HEK293 (cell line): ENCODE measurements around the gene MLN.

Experiments used
- BCL11B ChIP-seq: fragments of 450-650 bp; formaldehyde crosslinking; IDR thresholded peaks from 2 replicates; pipeline ENCODE4 v1.5.1; 2016; ENCODE audit warnings: low read depth, missing biosample characterization, missing genetic modification characterization
- CTCF ChIP-seq: fragments of 450-650 bp; formaldehyde crosslinking; IDR thresholded peaks from 2 replicates; pipeline ENCODE4 v1.5.1; 2016; ENCODE audit warnings: missing biosample characterization, missing genetic modification characterization
- EGR2 ChIP-seq: fragments of 450-650 bp; formaldehyde crosslinking; IDR thresholded peaks from 2 replicates; pipeline ENCODE4 v1.5.1; 2016; ENCODE audit warnings: low read depth, missing biosample characterization, missing genetic modification characterization
- GFI1B ChIP-seq: fragments of 450-650 bp; formaldehyde crosslinking; IDR thresholded peaks from 2 replicates; pipeline ENCODE4 v1.5.1; 2016; ENCODE audit warnings: missing biosample characterization, missing genetic modification characterization
- GLIS2 ChIP-seq: fragments of 450-650 bp; formaldehyde crosslinking; IDR thresholded peaks from 2 replicates; pipeline ENCODE4 v1.5.1; 2016; ENCODE audit warnings: missing biosample characterization, missing genetic modification characterization
- HOXD13 ChIP-seq: sonication (generic); formaldehyde crosslinking; IDR thresholded peaks from 2 replicates; pipeline ENCODE4 v1.8.0; 2022; ENCODE audit warnings: missing genetic modification reagents, borderline replicate concordance
- PBX3 ChIP-seq: sonication (generic); formaldehyde crosslinking; IDR thresholded peaks from 2 replicates; pipeline ENCODE4 v1.8.1; 2022; ENCODE audit warnings: mild to moderate bottlenecking, moderate library complexity, missing genetic modification reagents
- ZBTB10 ChIP-seq: fragments of 450-650 bp; formaldehyde crosslinking; IDR thresholded peaks from 2 replicates; pipeline ENCODE4 v1.5.1; 2016; ENCODE audit warnings: missing biosample characterization, missing genetic modification characterization
- ZBTB17 ChIP-seq: fragments of 450-650 bp; formaldehyde crosslinking; IDR thresholded peaks from 2 replicates; pipeline ENCODE4 v1.5.1; 2016; ENCODE audit warnings: missing biosample characterization, missing genetic modification characterization
- ZBTB20 ChIP-seq: fragments of 450-650 bp; formaldehyde crosslinking; IDR thresholded peaks from 2 replicates; pipeline ENCODE4 v1.5.1; 2016; ENCODE audit warnings: missing biosample characterization, missing genetic modification characterization
- ZBTB48 ChIP-seq: fragments of 450-650 bp; formaldehyde crosslinking; IDR thresholded peaks from 2 replicates; pipeline ENCODE4 v1.5.1; 2016; ENCODE audit warnings: missing biosample characterization, missing genetic modification characterization
- ZFHX2 ChIP-seq: fragments of 450-650 bp; formaldehyde crosslinking; conservative IDR thresholded peaks from 2 replicates; pipeline ENCODE4 v1.5.1; 2016; ENCODE audit warnings: missing biosample characterization, missing genetic modification characterization
- ZIC2 ChIP-seq: fragments of 450-650 bp; formaldehyde crosslinking; IDR thresholded peaks from 2 replicates; pipeline ENCODE4 v1.5.1; 2016; ENCODE audit warnings: missing biosample characterization, missing genetic modification characterization
- ZNF10 ChIP-seq: fragments of 450-650 bp; formaldehyde crosslinking; IDR thresholded peaks from 2 replicates; pipeline ENCODE4 v1.5.1; 2017; ENCODE audit warnings: missing biosample characterization, missing genetic modification characterization
- ZNF169 ChIP-seq: fragments of 450-650 bp; formaldehyde crosslinking; IDR thresholded peaks from 2 replicates; pipeline ENCODE4 v1.5.1; 2016; ENCODE audit warnings: missing biosample characterization, missing genetic modification characterization
- ZNF510 ChIP-seq: fragments of 450-650 bp; formaldehyde crosslinking; IDR thresholded peaks from 2 replicates; pipeline ENCODE4 v1.5.1; 2018; ENCODE audit warnings: mild to moderate bottlenecking, missing genetic modification characterization, missing biosample characterization; ENCODE audit not compliant: insufficient replicate concordance
- ZNF596 ChIP-seq: fragments of 450-650 bp; IDR thresholded peaks from 2 replicates; pipeline ENCODE4 v1.5.0; 2018; ENCODE audit warnings: missing biosample characterization, mild to moderate bottlenecking, missing genetic modification characterization, moderate library complexity
- ZNF629 ChIP-seq: fragments of 450-650 bp; formaldehyde crosslinking; IDR thresholded peaks from 2 replicates; pipeline ENCODE4 v1.5.1; 2017; ENCODE audit warnings: missing biosample characterization, missing genetic modification characterization
- ZNF654 ChIP-seq: fragments of 450-650 bp; formaldehyde crosslinking; IDR thresholded peaks from 2 replicates; pipeline ENCODE4 v1.5.1; 2016; ENCODE audit warnings: low read depth, missing biosample characterization, missing genetic modification characterization
- ZNF677 ChIP-seq: fragments of 450-650 bp; IDR thresholded peaks from 2 replicates; pipeline ENCODE4 v1.5.0; 2018; ENCODE audit warnings: missing biosample characterization, mild to moderate bottlenecking, missing genetic modification characterization, moderate library complexity
- ZNF692 ChIP-seq: fragments of 450-650 bp; formaldehyde crosslinking; IDR thresholded peaks from 2 replicates; pipeline ENCODE4 v1.5.1; 2016; ENCODE audit warnings: missing biosample characterization, missing genetic modification characterization
- ZSCAN30 ChIP-seq: fragments of 450-650 bp; IDR thresholded peaks from 2 replicates; pipeline ENCODE4 v1.5.1; 2018; ENCODE audit warnings: missing biosample characterization, mild to moderate bottlenecking, missing genetic modification characterization, moderate library complexity

Gene MLN

GRCh38 chr6:33771146-33772081 is 32.4 kb downstream of the MLN start (continued):
- TF ChIP-seq CTCF (peak; percentile 91), BCL11B (no peak), ZNF629 (tag by site-specific recombination) (peak; percentile 51), GLIS2 (tag by site-specific recombination) (peak; percentile 90), EGR2 (tag by site-specific recombination) (peak; percentile 23; the same call in 1 of the 2 replicates), PBX3 (CRISPR knock-in tag) (peak; percentile 84; the same call in 1 of the 2 replicates), ZSCAN30 (tag by site-specific recombination) (peak; percentile 92), ZNF10 (tag by site-specific recombination) (peak; percentile 52; the same call in 1 of the 2 replicates), ZBTB20 (tag by site-specific recombination) (peak; percentile 87), ZNF677 (tag by site-specific recombination) (no peak), ZBTB48 (tag by site-specific recombination) (peak; percentile 96), ZNF654 (tag by site-specific recombination) (peak; percentile 59), GFI1B (no peak), ZNF510 (tag by site-specific recombination) (no peak), ZBTB10 (tag by site-specific recombination) (no peak), ZNF692 (tag by site-specific recombination) (peak; percentile 86), HOXD13 (CRISPR knock-in tag) (peak; percentile 39; the same call in 1 of the 2 replicates), ZFHX2 (tag by site-specific recombination) (peak; percentile 71), ZNF169 (tag by site-specific recombination) (no peak), ZBTB17 (tag by site-specific recombination) (peak; percentile 94), ZIC2 (tag by site-specific recombination) (peak; percentile 94), ZNF596 (tag by site-specific recombination) (no peak; the same call in 1 of the 2 replicates)
